Progenitor cell of endocrine pancreas (in vitro differentiated cells): ENCODE data around the gene ULK4. TPM values are rescaled to one million over a fixed set of nuclear protein-coding genes. Genes with fewer than 3 reads are reported as not detected.

ENCODE experiments used
- DNase-seq: peaks from one replicate; pipeline ENCODE4 v3.0.0; 2021; ENCODE audit warnings: low spot score; ENCODE audit not compliant: unreplicated experiment
- H3K27ac Mint-ChIP-seq: 2 replicates; pipeline ENCODE4 v1.8.0; 2021; ENCODE audit warnings: mild to moderate bottlenecking, moderate library complexity, mixed read lengths
- H3K27me3 Mint-ChIP-seq: 2 replicates; pipeline ENCODE4 v1.8.0; 2021; ENCODE audit warnings: mixed read lengths
- H3K36me3 Mint-ChIP-seq: 2 replicates; pipeline ENCODE4 v1.8.0; 2022; ENCODE audit warnings: mixed read lengths; ENCODE audit not compliant: insufficient read depth
- H3K4me1 Mint-ChIP-seq: 2 replicates; pipeline ENCODE4 v1.8.0; 2021; ENCODE audit warnings: low read depth, mixed read lengths
- H3K4me3 Mint-ChIP-seq: 2 replicates; pipeline ENCODE4 v1.8.0; 2021; ENCODE audit warnings: low read depth, mild to moderate bottlenecking, moderate library complexity, mixed read lengths
- H3K9me3 Mint-ChIP-seq: 2 replicates; pipeline ENCODE4 v1.8.0; 2021; ENCODE audit warnings: low read depth, mixed read lengths
- total RNA-seq: library from RNA; stranded (reverse); gene quantifications from 2 replicates; pipeline ENCODE4 v1.2.1, GENCODE V29; 2021
- TF ChIP-seq, protein P1 (sequence below): fragments of 200-600 bp; sonication (generic); IDR thresholded peaks from one replicate; pipeline ENCODE4 v1.5.0; 2021; ENCODE audit warnings: antibody characterized with exemption, mild to moderate bottlenecking; ENCODE audit not compliant: unreplicated experiment

The ULK4 gene
- total RNA-seq, 1 donor from 2014 or later: 14.2 TPM

DNA sequence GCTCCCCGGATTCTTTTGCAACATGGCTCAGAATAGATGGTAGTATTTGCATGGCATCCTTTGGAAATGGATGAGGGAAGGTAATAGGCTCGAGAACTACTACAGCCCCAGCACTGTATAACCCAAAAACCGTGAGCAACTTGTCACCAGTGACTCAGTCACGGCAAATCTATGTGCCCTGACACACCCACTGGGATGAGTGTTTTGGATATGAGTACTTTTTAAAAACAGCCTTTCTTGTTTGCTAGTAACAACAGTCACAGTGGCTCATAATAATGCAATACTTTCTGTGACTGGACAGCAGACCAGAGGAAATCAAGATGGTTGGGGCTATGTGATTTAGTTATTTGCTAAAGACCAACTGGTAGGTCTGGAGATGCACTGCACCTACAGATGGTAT lies 299.6 kb downstream of the ULK4 start:
- no peak overlapping the region for H3K27ac Mint-ChIP-seq
- TF ChIP-seq, protein P1, sequence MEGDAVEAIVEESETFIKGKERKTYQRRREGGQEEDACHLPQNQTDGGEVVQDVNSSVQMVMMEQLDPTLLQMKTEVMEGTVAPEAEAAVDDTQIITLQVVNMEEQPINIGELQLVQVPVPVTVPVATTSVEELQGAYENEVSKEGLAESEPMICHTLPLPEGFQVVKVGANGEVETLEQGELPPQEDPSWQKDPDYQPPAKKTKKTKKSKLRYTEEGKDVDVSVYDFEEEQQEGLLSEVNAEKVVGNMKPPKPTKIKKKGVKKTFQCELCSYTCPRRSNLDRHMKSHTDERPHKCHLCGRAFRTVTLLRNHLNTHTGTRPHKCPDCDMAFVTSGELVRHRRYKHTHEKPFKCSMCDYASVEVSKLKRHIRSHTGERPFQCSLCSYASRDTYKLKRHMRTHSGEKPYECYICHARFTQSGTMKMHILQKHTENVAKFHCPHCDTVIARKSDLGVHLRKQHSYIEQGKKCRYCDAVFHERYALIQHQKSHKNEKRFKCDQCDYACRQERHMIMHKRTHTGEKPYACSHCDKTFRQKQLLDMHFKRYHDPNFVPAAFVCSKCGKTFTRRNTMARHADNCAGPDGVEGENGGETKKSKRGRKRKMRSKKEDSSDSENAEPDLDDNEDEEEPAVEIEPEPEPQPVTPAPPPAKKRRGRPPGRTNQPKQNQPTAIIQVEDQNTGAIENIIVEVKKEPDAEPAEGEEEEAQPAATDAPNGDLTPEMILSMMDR: no peak
- no peaks in the 10 kb centered on the region for H3K27me3 Mint-ChIP-seq
- no peak overlapping the region for H3K4me3 Mint-ChIP-seq
- no peak for DNase-seq
- peaks cover 11% of the 10 kb centered on the region for H3K9me3 Mint-ChIP-seq
- peaks cover 3% of the 10 kb centered on the region for H3K4me1 Mint-ChIP-seq
- peaks cover 16% of the 10 kb centered on the region for H3K36me3 Mint-ChIP-seq

DNA sequence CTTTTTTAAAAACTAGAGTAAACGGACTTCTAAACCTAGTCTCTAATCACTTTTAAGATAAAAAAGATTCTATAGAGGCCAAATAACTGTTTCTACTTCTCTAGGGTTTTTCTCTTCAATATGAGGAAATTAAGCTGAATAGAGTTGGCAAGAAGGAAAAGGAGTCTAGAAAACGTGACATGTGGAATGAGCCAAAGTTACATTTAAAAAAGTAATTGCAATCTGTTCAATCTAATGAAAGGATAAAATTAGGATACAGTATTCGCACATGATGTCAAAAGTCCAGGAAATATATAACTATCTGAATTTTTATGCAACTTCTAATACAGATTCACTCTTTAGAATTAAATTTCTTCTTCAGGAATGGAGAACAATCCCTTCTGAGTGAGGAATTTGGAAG lies 300.1 kb downstream of the ULK4 start:
- Mint-ChIP-seq H3K36me3 (peaks cover 16% of the 10 kb centered on the region), H3K4me3 (no peak overlapping the region), H3K27me3 (no peaks in the 10 kb centered on the region), H3K4me1 (peaks cover 3% of the 10 kb centered on the region), H3K27ac (no peak overlapping the region), H3K9me3 (peaks cover 11% of the 10 kb centered on the region)
- TF ChIP-seq, protein P1: no peak
- no peak for DNase-seq

DNA sequence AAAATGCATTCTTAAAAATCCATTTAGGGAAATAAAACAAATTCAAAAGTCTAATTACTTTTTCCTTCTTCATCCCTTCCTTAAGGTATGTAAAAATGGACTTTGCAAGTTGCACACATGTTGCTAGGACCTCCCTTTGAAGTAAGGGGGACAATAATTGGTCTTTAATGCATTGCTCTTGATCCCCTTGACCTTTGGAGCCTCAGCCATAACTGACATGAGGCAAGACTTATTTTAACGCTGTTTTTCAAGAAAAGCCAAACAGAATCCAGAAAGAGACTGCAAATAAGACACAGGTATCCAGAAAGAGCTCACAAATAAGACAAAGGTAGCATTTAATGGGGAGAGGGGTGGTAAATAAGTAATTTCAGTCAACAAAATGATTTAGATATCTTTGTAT lies 301.4 kb downstream of the ULK4 start:
- H3K4me3 Mint-ChIP-seq: no peak overlapping the region
- peaks cover 7% of the 10 kb centered on the region for H3K9me3 Mint-ChIP-seq
- TF ChIP-seq, protein P1: no peak
- no peak overlapping the region for H3K27ac Mint-ChIP-seq
- peaks cover 3% of the 10 kb centered on the region for H3K4me1 Mint-ChIP-seq
- DNase-seq: no peak
- H3K36me3 Mint-ChIP-seq: peaks cover 10% of the 10 kb centered on the region
- no peaks in the 10 kb centered on the region for H3K27me3 Mint-ChIP-seq

DNA sequence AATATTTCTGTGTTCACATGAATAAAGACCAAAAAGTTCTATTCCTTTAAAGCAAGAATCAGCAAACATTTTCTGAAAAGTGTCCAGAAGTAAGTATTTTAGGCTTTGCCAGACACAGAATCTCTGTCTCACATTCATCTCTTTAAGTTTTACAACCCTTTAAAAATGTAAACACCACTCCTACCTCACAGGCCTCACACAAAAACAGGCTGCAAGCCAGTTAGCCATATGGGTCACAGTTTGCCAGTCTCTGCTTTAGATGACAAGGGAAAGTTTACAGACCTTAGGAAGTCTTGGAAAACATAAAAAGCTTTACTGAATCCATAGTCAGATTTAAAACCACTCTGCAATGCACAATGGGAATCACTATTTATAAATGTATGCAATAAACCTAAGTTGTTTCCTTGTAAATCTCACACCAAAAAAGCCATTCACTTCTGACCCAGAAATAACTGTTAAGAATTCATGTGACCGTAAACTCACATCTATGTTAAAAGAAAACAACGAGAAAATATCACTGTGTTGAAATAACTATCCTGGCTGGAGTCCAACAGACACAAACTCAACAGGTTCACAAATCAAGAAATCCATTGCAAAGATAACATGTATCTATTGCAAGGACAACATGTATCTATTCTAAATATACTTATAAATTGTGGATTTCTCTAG lies 308.2 kb downstream of the ULK4 start:
- Mint-ChIP-seq H3K27me3 (no peaks in the 10 kb centered on the region), H3K9me3 (peaks cover under 1% of the 10 kb centered on the region), H3K4me3 (no peak overlapping the region), H3K36me3 (peaks cover under 1% of the 10 kb centered on the region), H3K4me1 (peaks cover 3% of the 10 kb centered on the region), H3K27ac (no peak overlapping the region)
- DNase-seq: no peak
- TF ChIP-seq, protein P1: no peak

DNA sequence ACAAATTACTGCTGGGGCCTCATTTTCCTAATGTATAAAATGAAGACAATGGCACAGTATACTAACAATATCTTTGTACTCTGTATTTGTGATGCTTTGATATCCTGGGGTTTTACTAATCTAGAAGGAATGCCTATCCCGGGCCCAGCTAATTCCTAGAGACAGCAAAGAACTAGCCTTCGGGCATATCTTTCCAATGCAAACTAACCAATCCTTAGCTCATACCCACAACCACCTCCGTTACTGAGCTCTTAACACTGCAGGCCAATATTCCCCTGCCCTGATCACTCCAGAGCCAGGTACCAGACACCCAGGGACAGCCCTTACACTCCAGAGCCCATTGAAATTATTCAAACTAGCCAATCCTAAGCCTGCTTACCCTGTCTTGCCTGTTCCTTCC lies 309.0 kb downstream of the ULK4 start:
- DNase-seq: no peak
- TF ChIP-seq, protein P1: no peak
- H3K4me1 Mint-ChIP-seq: peaks cover 1% of the 10 kb centered on the region
- H3K4me3 Mint-ChIP-seq: no peak overlapping the region
- peaks cover 5% of the 10 kb centered on the region for H3K9me3 Mint-ChIP-seq
- no peaks in the 10 kb centered on the region for H3K27me3 Mint-ChIP-seq
- H3K36me3 Mint-ChIP-seq: peaks cover 6% of the 10 kb centered on the region
- no peak overlapping the region for H3K27ac Mint-ChIP-seq
